Measurements from ENCODE around the gene ACTR3C.

ACTR3C gene

DNA sequence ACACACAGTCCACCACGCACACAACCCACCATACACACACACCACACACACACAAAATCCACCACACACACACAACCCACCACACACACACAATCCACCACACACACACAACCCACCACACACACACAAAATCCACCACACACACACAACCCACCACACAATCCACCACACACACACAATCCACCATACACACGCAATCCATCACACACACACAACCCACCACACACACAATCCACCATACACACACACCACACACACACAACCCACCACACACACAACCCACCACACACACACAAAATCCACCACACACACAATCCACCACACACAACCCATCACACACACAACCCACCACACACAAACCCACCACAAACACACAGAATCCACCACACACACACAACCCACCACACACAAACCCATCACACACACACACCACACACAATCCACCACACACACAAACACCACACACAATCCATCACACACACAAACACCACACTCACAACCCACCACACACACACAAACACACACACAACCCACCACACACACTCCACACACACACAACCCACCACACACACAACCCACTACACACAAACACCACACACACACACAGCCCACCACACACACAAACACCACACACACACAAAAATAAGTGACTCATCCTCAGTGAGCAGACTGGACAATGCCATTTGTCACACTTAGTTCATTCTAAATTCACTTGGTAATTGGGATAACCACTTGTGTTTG lies 36.4 kb upstream of the ACTR3C start:
- no peak for DNase-seq (ENCODE audit: low spot score)

DNA sequence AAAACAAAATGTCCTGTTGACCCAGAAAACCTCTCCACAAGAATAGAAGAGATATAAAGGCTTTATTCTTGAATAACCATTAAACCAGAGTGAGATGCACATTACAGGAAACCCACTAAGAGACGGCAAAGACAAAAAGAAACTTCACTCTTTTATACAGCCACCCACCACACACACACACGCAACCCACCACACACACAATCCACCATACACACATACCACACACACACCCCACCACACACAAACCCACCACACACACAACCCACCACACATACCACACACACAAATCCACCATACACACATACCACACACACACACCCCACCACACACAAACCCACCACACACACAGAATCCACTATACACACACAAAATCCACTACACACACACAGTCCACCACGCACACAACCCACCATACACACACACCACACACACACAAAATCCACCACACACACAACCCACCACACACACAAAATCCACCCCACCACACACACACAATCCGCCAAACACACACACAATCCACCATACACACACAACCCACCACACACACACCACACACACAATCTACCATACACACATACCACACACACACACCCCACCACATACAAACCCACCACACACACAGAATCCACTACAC lies 35.8 kb upstream of the ACTR3C start:
- no peak for DNase-seq (ENCODE audit: low spot score)

DNA sequence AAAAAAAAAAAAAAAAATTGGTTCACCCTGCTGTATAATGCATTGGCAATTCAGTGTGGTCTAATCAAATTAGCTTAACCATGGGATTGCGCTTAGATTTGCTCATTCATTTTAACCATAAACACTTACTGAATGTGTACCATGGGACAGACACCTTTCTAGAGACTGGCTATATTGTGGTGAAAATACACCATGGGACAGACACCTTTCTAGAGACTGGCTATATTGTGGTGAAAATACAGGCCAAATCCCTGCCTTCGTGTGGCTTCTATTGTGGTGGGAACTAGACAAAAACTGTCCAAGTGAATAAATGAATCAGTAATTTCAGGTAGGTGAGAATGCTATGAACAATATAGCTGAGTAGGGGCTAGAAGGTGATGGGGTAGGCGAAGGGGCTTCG lies 35.1 kb upstream of the ACTR3C start:
- no peak for DNase-seq (ENCODE audit: low spot score)

DNA sequence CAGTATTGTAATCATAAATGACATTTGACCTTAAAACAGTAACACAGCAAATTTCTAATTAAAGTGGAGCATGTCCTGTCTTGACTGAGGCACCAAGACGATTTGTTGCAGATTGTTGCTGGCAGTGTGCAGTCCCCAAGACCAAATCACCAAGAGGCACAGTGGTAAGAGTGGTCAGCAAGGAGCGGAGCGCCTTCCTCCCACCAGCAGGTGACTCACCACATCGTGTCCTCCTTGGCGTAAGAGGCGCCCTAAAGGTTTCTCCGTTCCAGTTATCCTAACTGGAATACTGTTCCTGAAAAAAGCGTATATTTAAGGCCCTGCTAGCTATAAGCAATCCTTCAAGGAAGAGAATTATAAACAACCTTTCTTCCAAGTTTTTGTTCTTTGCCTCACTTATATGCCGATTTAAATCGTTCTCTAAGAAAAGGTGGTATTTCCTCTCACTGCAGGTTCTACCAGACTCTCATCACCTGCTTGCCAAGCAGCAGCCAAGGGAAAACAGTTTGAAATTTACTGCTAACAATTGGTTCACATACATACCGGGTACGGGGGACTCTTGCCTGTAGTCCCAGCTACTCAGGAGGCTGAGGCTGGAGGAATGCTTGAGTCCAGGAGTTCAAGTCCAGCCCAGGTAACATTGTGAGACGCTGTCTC lies 34.6 kb upstream of the ACTR3C start:
- DNase-seq (ENCODE audit: low spot score), result no peak

DNA sequence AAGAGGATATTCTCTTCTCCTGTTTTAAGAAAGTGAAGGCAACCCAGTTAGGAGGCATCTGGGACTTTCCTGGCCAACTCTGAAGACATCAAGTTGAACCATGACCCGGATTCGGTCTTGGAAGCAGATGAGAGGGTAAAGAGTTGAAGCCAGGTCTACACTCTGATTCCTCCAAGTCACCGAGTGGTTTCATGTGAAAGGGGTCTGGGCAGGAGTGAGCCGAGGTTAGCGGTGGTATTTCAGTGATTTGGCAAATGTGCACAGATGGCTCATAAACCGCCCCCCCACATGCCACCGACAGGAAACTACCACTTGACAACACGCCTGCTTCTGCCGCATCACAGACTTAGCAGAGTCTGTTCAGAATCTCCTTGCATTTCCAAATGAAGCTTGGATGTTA lies 33.9 kb upstream of the ACTR3C start:
- DNase-seq (ENCODE audit: low spot score), result no peak

DNA sequence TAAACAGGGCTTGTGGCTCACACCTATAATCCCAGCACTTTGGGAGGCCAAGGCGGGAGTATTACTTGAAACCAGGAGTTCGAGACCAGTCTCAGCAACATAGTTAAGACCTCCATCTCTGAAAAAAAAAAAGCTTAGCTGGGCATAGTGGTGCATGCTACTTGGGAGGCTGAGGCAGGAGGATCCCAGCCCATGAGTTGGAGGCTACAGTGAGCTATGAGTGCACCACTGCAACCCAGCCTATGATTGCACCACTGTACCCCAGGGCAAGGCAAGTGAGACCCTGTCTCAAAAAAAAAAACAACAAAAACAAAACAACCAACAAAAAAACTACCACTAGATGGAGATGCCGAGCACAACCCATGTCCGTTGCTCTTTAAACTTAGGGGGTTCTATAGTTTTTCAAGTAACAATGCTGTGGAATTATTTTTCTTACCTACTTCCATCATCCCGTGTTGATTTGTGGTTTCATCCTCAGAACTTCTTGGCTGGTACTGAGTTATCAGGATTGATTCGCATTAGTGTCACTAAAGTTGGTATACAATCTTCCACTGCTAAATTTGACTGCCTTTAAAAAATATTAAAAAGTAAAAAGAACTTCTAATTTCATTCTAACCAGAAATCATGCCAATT lies 33.0 kb upstream of the ACTR3C start:
- no peak for DNase-seq (ENCODE audit: low spot score)

DNA sequence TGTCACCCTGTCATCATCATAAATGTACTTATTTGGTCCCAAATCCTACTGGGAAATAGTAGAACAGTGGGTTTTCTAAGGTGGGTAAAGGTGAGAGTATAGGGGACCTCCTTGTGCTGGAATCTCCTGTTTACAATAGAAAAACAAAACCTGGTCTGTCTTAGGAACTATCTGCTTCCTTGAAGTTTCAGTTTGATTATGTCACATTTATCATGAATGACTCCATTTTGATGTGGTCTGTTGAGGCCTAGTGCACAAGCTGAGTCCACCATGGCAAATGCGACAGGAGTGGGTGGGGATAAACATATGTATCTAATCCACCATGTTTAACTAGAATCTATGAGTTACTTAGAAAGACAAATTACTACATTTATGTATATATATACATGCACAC lies 32.3 kb upstream of the ACTR3C start:
- DNase-seq (ENCODE audit: low spot score), result no peak

DNA sequence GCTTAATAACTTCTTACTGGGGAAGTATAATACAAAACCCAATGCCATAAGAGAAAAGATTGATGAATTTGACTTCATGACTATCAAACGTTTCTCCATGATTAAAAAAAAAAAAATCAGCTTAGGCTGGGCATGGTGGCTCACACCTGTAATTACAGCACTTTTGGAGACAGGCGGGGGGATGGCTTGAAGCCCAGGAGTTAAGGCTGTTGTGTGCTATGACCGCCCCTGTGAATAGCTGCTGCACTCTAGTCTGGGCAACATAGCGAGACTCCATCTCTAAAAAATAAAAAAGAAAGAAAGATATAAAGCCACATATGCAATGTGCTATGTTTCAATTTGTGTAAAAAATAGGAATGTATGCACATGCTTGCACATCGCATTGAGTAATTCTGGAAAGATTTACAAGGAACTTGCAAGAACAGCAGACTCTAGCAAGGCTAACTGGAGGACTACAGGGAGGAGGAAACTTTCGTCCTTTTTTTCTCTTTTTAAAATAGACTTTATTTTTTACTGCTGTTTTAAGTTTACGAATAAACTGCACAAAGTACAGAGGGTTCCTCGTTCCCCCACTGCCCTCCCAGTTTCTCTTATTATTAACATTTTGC lies 28.3 kb upstream of the ACTR3C start:
- no peak for DNase-seq (ENCODE audit: low spot score)

DNA sequence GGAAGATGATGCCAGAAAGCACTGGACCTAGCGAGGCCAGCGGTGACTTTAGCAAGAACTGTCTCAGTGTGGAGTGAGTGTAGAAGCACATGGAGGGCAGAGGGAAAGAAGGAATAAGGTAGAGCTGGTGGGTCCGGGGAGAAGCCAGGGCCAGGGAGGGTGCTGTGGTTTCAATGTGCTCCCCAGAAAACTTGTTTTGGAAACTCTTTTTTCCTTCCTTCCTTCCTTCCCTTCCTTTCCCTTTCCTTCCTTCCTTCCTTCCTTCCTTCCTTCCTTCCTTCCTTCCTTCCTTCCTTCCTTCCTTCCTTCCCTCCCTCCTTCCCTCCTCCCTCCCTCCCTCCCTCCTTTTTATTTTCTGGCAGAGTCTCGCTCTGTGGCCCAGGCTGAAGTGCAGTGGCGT lies 23.6 kb upstream of the ACTR3C start:
- DNase-seq (ENCODE audit: low spot score), result no peak

DNA sequence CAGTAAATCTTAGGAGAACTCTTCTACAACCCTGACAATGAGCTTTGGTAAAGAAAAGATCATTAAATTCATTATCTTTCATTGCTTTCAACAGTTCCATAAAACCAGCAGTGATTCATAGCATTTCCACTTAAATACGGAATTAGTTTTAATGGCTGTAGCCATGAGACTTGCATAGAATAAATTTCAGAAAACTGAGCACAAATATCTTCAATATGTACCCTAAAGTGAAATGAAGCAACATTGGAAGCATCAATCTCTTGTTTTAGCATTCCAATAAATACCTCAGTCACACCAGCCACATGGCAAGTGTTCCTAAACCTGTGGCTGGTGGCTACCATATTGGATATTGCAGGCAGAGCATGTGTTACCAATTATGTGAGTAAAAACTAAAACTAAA lies 21.7 kb upstream of the ACTR3C start:
- DNase-seq (ENCODE audit: low spot score), result no peak

DNA sequence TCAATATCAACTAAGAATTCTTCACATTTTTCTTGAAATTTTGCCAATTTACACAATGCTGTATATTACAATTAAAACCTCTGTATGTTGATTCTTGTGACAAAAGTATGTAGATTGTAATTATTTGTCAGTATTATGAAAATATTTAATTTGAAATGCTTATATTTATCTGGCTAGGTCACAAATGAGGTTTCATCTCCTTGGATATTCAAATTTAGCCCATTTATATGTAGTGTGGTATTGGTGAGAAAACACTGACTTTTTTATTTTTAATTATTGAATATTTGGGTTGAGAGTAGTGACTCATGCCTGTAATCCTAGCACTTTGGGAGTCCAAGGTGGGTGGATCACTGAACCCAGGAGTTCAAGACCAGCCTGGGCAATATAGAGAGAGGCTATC lies 21.0 kb upstream of the ACTR3C start:
- DNase-seq (ENCODE audit: low spot score), result no peak

DNA sequence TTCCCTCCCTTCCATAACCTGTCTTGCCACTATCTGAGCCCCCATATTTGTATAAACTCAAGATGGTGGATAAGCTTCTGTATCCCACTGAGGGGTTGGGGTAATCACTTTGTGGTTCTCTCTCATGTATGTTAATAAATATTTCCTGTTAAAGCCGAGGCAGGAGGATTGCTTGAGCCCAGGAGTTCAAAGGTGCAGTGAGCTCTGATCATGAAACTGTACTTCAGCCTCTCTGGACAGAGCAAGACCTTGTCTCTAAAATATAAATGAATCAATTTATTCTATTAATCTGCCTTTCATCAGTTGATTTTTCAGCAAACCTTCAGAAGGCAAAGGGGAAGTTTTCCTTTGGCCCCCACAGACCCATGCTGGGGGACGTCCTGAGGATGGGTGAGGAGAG lies 19.9 kb upstream of the ACTR3C start:
- DNase-seq (ENCODE audit: low spot score), result no peak

DNA sequence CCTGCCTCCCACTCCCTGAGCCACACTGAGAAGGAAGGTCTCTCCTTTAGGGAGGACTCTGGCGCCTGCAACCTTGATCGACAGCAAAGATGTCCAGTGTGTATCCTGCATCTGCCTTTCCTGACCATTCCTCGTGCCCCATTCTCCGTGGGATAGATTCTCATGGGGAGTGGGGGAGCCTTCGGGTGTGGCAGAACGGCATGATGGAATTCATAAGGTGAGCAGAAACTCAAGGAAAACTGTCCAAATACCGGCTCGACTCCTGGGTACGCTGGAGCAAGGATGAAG lies 18.7 kb upstream of the ACTR3C start:
- no peak for DNase-seq (ENCODE audit: low spot score)

DNA sequence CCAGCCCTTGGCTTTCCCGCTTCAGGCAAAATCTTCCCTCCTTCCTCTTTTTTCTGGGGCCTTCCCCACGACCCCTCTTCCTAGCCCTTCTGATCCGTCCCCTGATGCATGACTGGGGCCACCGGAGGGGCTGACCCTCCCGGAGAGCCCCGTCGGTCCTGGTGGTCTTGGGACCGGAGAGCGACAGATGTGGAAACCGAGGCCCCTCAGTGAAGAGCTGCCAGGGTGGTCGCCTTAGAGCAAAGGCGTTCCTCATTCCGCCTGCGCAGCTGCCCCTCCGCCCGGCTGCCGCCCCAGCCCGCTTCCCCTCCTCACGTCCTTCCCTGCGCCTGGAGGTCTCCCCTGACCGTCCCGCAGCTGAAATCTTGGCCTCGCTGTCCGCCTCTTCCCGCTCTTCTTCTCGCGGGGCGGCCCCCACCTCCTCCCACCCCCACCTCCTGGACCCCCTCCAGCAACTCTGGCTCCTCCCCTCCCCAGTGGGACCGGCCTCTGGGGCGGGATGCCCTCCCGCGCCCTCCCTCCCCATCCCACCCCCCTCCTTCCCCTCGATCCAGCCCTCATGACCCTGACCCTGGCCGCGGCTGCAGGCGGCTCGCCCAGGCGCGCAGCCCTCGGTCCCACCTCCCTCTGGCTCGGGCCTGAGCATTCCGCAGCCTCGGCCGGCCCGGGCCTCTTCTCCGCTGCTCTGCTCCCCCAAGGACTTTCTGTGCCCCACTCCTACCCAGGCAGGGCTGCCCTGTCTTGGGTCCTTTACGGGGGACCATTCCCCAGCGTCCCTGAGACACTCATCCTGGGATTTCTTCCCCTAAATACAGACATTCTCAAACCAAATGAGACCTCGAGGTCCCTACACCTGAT lies 18.1 kb upstream of the ACTR3C start, which contains the start of gene RARRES2:
TSS of gene RARRES2 (minus strand) at position 367 of the 858 bp plus-strand sequence. CDS start 1,020 bp downstream, outside the sequence.
- DNase-seq (ENCODE audit: low spot score), result no peak

DNA sequence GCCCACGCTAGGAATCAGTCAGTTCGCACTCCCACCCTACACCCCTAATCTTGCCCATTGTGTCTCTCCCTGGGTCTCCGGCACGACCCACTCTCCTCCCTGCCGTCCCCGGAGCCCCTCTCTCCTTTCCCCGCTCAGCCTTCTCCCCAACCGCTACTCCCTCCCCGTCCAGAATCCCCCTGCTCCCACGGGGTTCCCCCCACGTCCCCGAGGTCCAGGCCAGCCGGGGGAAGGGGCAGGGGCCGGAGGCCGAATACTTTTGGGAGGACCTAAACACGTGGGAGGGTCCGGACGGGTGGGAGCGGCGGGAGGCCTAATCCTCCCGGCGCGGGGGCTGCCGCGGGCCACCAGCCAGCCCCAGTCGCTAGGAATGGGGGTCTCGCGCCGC lies 17.5 kb upstream of the ACTR3C start:
- DNase-seq (ENCODE audit: low spot score), result no peak

DNA sequence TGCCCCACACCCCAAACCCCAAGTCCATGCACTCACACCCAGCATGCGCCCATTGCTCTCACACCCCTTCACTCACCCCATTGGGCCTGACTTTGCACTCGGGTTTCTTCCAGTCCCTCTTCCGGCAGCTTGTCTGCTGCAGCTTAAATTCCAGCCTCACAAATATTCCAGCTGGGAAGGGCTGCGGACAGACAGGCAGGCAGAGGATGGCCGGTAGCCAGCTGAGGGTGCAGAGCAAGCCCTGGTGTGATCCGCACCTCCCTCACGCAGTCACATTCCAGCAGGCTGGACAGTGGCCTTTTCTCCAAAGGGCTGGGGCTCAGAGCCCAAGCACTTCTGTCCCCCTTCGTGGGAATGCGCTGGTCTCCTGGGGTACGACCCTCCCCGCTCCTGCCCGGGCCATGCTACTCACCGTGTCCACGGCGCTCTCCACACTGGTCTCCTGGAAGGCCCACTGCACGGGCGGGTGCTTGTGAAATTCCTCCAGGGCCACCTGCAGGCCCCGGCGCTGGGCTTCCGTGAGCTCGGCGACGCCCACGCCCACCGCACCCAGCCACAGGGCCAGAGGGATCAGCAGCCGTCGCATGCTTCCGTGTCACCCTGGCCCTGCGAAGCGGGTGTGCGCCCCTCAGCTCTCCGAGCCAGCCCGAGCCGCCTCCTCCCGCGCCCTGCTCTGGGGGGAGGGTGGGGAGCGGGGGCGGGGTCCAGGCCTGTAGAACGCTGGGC lies 16.8 kb upstream of the ACTR3C start:
- no peak for DNase-seq (ENCODE audit: low spot score)

DNA sequence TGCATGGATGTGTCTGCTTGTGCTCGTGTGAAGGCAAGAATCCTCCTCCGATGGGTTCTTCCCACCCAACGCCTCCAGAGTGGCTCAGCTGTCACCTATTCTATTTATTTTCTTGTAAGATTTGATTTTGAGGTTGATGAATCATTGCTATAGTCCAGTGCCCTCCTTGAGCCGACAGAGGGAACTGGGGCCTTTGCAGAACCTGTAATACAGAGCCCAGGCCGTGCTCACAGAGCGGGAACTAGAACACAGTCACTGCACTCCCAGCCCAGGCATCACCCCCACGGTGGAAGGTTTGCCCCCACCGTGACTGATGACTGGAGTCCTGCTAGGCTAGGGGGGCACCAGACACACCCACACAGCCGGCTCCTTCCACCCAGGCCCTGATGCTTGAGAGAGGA lies 16.1 kb upstream of the ACTR3C start:
- no peak for DNase-seq (ENCODE audit: low spot score)

DNA sequence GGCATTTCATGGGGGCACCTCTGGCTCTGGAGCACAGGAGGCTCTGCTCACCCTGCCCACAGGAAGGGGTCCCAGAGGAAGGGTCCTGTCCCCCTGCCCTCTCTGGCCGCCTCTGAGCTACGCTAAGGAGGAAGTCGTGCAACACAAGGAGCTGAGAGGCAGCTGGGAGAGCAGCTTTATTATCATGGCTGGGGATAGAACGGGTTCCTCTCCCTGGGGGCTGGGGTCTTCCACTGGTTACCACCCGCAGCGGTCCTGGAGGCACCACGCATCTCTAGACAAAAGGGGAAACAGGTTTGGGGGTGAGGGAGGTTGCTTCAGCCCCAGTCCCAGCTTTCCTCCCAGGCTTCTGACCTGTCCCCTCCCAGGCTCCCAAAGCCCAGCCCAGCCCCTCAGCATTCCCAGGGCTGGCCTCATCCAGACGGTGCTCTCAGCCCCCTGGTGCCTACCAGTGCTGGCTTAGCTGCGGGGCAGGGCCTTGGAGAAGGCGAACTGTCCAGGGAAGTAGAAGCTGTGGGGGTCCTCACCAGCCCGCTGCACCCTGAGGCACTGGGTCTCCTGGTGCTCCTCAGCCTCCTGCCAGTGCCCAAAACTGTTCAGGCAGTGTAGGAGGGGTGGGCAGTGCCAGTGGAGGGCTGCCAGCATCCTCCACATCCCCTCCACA lies 15.0 kb upstream of the ACTR3C start:
- no peak for DNase-seq (ENCODE audit: low spot score)

DNA sequence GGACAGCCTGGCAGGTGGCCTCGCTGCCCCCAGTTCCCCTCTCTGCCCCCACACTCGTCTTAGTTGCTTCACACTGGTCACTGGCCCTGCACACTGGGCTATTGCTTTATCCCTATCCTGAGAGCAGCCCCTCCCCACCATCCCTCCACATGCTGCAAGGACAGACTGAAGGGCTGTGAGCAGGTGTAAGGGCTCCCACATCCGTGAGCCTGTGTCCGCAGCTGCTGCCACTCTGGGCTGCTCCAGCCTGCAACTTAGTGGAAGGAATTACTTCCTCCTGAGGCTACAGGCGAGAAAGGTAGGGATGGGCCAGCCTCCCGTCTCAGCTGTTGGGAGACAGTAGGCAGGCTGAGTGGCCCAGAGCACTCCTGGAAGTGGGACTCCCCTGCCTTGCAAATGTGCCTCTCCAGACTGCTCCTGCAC lies 14.3 kb upstream of the ACTR3C start:
- no peak for DNase-seq (ENCODE audit: low spot score)

DNA sequence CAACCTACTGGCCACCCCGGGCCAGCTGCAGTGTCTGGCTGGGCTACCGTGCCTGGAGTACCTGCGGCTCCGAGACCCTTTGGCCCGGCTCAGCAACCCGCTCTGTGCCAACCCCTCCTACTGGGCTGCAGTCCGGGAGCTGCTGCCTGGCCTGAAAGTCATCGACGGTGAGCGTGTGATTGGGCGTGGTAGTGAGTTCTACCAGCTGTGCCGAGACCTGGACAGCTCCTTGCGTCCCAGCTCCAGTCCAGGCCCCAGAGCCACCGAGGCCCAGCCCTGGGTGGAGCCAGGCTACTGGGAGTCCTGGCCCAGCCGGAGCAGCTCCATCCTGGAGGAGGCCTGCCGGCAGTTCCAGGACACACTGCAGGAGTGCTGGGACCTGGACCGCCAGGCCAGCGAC lies 13.8 kb upstream of the ACTR3C start:
- no peak for DNase-seq (ENCODE audit: low spot score)

DNA sequence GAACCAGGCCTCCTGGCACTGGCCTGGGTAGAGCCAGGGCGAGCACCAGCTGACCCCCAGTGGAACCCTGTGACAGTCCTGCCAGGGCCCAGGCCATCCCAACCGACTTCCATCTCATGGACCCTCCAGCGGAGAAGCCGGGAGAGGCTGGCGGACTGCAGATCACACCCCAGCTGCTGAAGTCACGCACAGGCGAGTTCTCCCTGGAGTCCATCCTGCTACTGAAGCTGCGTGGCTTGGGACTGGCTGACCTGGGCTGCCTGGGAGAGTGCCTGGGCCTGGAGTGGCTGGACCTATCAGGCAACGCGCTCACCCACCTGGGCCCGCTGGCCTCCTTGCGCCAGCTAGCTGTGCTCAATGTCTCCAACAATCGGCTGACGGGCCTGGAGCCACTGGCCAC lies 13.4 kb upstream of the ACTR3C start:
- no peak for DNase-seq (ENCODE audit: low spot score)

Measured in activated CD4-positive, alpha-beta T cell treated with anti-CD3 and anti-CD28 coated beads, Interleukin-2, Interleukin-4, amounts not matched to agents 100 ng/mL and 50 ng/mL, durations not matched to agents 16 hours and 8 hours (primary cell).